HG02623 (cell line): ENCODE data around the gene TMEM163.
"Not testable (repeated sequence)": the region's sequence is repeated elsewhere in the genome, so short reads cannot be mapped to it uniquely, and the experiment has no call there.

Experiments
- ATAC-seq: cut with Tn5 transposase; IDR thresholded peaks from one replicate; pipeline ENCODE4 v1.9.1; 2021; ENCODE audit warnings: moderate library complexity; ENCODE audit not compliant: unreplicated experiment

Gene TMEM163

GRCh38 chr2:134537702-134538101 is 181.1 kb downstream of the TMEM163 start:
- ATAC-seq = no peak

GRCh38 chr2:134537121-134537520 is 181.7 kb downstream of the TMEM163 start:
- ATAC-seq = no peak

- no peak for ATAC-seq
Observed at GRCh38 chr2:134536296-134536695, 182.5 kb downstream of the TMEM163 start.

GRCh38 chr2:134532537-134532936 is 186.3 kb downstream of the TMEM163 start:
- no peak for ATAC-seq

- no peak for ATAC-seq
Observed at GRCh38 chr2:134527381-134527780, 191.4 kb downstream of the TMEM163 start.

GRCh38 chr2:134522496-134523455 is 196.0 kb downstream of the TMEM163 start:
- no peak for ATAC-seq

- no peak for ATAC-seq
Observed at GRCh38 chr2:134518101-134518500, 200.7 kb downstream of the TMEM163 start.

- no peak for ATAC-seq
Observed at GRCh38 chr2:134515137-134515536, 203.7 kb downstream of the TMEM163 start.

GRCh38 chr2:134513465-134513804 is 205.4 kb downstream of the TMEM163 start:
- ATAC-seq = no peak

GRCh38 chr2:134512734-134513464 is 205.9 kb downstream of the TMEM163 start:
- ATAC-seq = no peak

GRCh38 chr2:134508391-134508790 is 210.4 kb downstream of the TMEM163 start:
- no peak for ATAC-seq

GRCh38 chr2:134507697-134508096 is 211.1 kb downstream of the TMEM163 start:
- ATAC-seq = no peak

GRCh38 chr2:134507159-134507558 is 211.6 kb downstream of the TMEM163 start:
- ATAC-seq = not testable (repeated sequence)

GRCh38 chr2:134505446-134505845 is 213.4 kb downstream of the TMEM163 start:
- ATAC-seq = no peak

- ATAC-seq = no peak
Observed at GRCh38 chr2:134504586-134505336, 214.0 kb downstream of the TMEM163 start.

GRCh38 chr2:134502104-134502503 is 216.7 kb downstream of the TMEM163 start:
- no peak for ATAC-seq

GRCh38 chr2:134501476-134502091 is 217.2 kb downstream of the TMEM163 start:
- no peak for ATAC-seq

- ATAC-seq = no peak
Observed at GRCh38 chr2:134500211-134500935, 218.4 kb downstream of the TMEM163 start.

GRCh38 chr2:134499307-134499926 is 219.4 kb downstream of the TMEM163 start:
- ATAC-seq = no peak

- no peak for ATAC-seq
Observed at GRCh38 chr2:134498654-134499053, 220.1 kb downstream of the TMEM163 start.
